ENCODE measurements around the gene DOCK7. TPM values are rescaled to one million over a fixed set of nuclear protein-coding genes. Genes with fewer than 3 reads are reported as not detected.
"Not testable (repeated sequence)": the region's sequence is repeated elsewhere in the genome, so short reads cannot be mapped to it uniquely, and the experiment has no call there.

DOCK7 gene
- total RNA-seq, 3 donors from 2014 or later, result 35.7 to 60.7 (median 49.2) TPM

DNA sequence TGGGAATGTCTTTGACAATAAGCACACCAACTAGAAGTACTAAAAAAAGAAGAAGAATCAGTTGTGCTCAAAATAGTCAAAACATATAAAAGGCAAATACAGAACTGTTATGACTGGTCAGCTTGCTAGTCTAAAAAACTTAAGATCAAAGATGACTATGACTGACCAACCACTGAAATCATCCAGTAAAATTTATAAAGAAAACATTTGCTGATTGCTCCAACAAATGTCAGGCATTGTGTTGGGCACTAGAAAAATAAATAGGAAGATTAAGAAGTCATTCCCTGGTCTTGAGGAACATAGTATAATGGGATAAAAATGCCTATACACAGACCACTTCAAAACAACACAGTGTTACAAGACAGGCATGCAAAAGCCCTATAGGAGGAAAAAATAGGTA lies 100.2 kb downstream of the DOCK7 start:
- intact Hi-C loops (cut with DNase I; ENCODE audit: low total_unique reads), result no loop called here
- no peaks in the 10 kb centered on the region for H3K4me1 ChIP-seq

DNA sequence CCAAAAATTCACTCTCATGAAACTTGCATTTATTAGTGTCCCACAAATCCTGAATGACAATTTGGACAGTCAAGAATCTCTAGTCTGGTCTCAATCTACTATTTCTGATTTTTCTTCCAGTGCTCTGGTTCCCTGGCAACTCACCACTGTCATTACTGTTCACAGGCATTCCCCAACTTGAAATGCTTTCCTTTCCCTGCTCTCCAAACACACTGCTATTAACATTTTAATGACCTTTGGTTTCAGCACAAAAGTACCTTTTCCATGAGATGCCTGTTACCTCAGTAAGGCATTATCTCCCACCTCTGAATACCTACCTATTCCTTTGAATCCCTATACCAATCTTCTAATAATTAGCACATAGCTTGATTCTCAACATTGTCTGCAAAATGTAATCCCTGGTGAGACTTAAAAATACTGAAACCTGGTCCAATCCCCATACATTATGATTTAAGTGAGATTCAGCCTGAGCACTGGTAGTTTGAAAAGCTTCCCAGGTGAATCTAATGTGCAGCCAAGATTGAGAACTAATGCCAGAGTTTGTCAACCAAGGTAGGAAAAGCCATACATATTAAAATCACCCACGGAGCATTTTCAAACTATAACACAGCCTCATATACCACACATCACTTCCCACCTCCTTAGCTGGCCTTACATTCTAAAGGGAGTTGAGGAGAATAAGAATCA lies 102.6 kb downstream of the DOCK7 start:
- H3K9me3 ChIP-seq, result no peaks in the 10 kb centered on the region
- no peak overlapping the region for H3K27ac ChIP-seq
- no peak overlapping the region for H3K4me3 ChIP-seq
- DNase-seq (ENCODE audit: low spot score in 2 of 2), result no peak
- H3K36me3 ChIP-seq, result no peaks in the 10 kb centered on the region
- H3K4me1 ChIP-seq, result no peaks in the 10 kb centered on the region
- no peaks in the 10 kb centered on the region for H3K27me3 ChIP-seq
- no peak for TF ChIP-seq POLR2A (IDR thresholded peaks at IDR 0.05)
- no peak for TF ChIP-seq POLR2AphosphoS5 (IDR thresholded peaks at IDR 0.05)
- TF ChIP-seq, protein P1, sequence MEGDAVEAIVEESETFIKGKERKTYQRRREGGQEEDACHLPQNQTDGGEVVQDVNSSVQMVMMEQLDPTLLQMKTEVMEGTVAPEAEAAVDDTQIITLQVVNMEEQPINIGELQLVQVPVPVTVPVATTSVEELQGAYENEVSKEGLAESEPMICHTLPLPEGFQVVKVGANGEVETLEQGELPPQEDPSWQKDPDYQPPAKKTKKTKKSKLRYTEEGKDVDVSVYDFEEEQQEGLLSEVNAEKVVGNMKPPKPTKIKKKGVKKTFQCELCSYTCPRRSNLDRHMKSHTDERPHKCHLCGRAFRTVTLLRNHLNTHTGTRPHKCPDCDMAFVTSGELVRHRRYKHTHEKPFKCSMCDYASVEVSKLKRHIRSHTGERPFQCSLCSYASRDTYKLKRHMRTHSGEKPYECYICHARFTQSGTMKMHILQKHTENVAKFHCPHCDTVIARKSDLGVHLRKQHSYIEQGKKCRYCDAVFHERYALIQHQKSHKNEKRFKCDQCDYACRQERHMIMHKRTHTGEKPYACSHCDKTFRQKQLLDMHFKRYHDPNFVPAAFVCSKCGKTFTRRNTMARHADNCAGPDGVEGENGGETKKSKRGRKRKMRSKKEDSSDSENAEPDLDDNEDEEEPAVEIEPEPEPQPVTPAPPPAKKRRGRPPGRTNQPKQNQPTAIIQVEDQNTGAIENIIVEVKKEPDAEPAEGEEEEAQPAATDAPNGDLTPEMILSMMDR (IDR thresholded peaks at IDR 0.05), result no peak
- intact Hi-C loops (cut with DNase I; ENCODE audit: low total_unique reads), result no loop called here

More for the DNA sequence above, 100.2 kb downstream of the DOCK7 start:
- Histone ChIP-seq H3K9me3 (no peaks in the 10 kb centered on the region), H3K36me3 (no peaks in the 10 kb centered on the region), H3K27me3 (no peaks in the 10 kb centered on the region), H3K4me3 (no peak overlapping the region), H3K27ac (no peak overlapping the region)
- DNase-seq (ENCODE audit: low spot score in 2 of 2), result no peak
- TF ChIP-seq POLR2AphosphoS5 (IDR thresholded peaks at IDR 0.05) (no peak), POLR2A (IDR thresholded peaks at IDR 0.05) (no peak)
- TF ChIP-seq, protein P1 (IDR thresholded peaks at IDR 0.05), result no peak

DNA sequence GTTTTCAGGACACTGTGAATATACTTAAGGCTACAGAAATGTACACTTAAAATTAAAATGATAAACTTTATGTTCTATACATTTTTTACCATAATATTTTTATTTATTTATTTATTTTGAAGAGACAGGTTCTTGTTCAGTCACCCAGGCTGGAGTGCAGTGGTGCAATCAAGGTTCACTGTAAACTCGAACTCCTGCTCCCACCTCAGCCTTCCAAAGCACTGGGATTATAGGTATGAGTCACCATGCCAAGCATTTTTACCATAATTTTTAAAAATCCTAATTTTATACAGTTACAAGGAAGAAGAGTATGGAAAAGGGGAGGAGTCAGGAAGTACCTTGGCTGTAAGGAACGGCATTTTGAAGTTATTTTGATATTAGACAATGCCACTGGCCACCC lies 114.5 kb downstream of the DOCK7 start:
- no peaks in the 10 kb centered on the region for H3K27me3 ChIP-seq
- no peak for TF ChIP-seq POLR2A (IDR thresholded peaks at IDR 0.05)
- TF ChIP-seq POLR2AphosphoS5 (IDR thresholded peaks at IDR 0.05), result no peak
- TF ChIP-seq, protein P1 (IDR thresholded peaks at IDR 0.05), result no peak
- no peaks in the 10 kb centered on the region for H3K4me1 ChIP-seq
- H3K36me3 ChIP-seq, result no peaks in the 10 kb centered on the region
- intact Hi-C loops (cut with DNase I; ENCODE audit: low total_unique reads), result no loop called here
- H3K4me3 ChIP-seq, result no peak overlapping the region
- H3K9me3 ChIP-seq, result peaks cover 4 to 8% of the 10 kb centered on the region in 2 donors
- DNase-seq (ENCODE audit: low spot score in 2 of 2), result no peak
- no peak overlapping the region for H3K27ac ChIP-seq

DNA sequence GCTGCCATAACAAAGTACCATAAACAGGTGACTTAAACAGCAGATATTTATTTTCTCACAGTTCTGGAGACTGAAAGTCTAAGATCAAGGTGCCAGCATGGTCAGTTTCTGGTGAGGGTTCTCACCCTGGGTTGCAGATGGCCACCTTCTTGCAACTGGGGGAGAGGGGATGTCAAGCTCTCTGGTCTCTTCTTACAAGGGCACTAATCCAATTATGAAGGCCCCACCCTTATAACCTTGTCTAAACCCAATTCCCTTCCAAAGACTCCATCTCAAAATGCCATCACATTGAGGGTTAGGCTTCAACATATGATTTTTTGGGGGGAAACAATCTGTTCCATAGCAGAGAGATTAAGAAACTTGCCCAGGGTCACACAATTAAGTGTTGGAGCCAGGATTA lies 115.7 kb downstream of the DOCK7 start:
- peaks cover 4 to 8% of the 10 kb centered on the region in 2 donors for H3K9me3 ChIP-seq
- no peaks in the 10 kb centered on the region for H3K4me1 ChIP-seq
- no peak overlapping the region for H3K27ac ChIP-seq
- TF ChIP-seq POLR2AphosphoS5 (IDR thresholded peaks at IDR 0.05), result no peak
- TF ChIP-seq, protein P1 (IDR thresholded peaks at IDR 0.05), result no peak
- no peak for TF ChIP-seq POLR2A (IDR thresholded peaks at IDR 0.05)
- H3K36me3 ChIP-seq, result no peaks in the 10 kb centered on the region
- H3K27me3 ChIP-seq, result no peaks in the 10 kb centered on the region
- no peak overlapping the region for H3K4me3 ChIP-seq
- DNase-seq (ENCODE audit: low spot score in 2 of 2), result no peak
- intact Hi-C loops (cut with DNase I; ENCODE audit: low total_unique reads), result no loop called here

DNA sequence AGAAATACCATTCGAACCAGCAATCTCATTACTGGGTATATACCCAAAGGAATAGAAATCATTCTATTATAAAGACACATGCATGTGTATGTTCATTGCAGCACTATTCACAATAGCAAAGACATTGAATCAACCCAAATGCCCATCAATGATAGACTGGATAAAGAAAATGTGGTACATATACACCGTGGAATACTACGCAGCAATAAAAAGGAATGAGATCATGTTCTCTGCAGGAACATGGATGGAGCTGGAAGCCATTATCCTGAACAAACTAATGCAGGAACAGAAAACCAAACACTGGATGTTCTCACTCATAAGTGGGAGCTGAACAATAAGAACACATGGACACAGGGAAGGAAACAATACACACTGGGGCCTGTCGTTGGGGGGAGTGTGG lies 116.7 kb downstream of the DOCK7 start:
- H3K36me3 ChIP-seq; H3K27ac ChIP-seq; H3K27me3 ChIP-seq; H3K4me3 ChIP-seq; intact Hi-C loops (cut with DNase I; ENCODE audit: low total_unique reads); H3K9me3 ChIP-seq; H3K4me1 ChIP-seq; DNase-seq (ENCODE audit: low spot score in 2 of 2): not testable (repeated sequence)

DNA sequence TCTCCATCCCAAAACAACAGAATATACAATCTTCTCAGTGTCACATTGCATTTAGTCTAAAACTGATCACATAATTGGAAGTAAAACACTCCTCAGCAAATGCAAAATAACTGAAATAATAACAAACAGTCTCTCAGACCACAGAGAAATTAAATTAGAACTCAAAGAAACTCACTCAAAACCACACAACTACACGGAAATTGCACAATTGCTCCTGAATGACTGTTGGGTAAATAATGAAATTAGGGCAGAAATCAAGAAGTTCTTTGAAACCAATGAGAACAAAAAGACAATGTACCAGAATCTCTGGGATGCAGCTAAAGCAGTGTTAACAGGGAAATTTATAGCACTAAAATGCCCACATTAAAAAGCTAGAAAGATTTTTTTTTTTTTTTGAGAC lies 120.3 kb downstream of the DOCK7 start:
- H3K4me3 ChIP-seq; intact Hi-C loops (cut with DNase I; ENCODE audit: low total_unique reads); H3K27me3 ChIP-seq; DNase-seq (ENCODE audit: low spot score in 2 of 2); H3K4me1 ChIP-seq; H3K9me3 ChIP-seq; H3K27ac ChIP-seq; H3K36me3 ChIP-seq: not testable (repeated sequence)

DNA sequence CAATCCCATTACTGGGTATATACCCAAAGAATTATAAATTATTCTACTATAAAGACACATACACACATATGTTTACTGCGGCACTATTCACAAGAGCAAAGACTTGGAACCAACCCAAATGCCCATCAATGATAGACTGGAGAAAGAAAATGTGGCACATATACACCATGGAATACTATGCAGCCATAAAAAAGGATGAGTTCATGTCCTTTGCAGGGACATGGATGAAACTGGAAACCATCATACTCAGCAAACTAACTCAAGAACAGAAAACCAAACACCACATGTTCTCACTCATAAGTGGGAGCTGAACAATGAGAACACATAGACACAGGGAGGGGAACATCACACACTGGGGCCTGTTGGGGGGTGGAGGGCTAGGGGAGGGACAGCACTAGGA lies 121.0 kb downstream of the DOCK7 start:
- H3K4me1 ChIP-seq; DNase-seq (ENCODE audit: low spot score in 2 of 2); H3K4me3 ChIP-seq; intact Hi-C loops (cut with DNase I; ENCODE audit: low total_unique reads); H3K27ac ChIP-seq; H3K27me3 ChIP-seq; H3K36me3 ChIP-seq; H3K9me3 ChIP-seq: not testable (repeated sequence)

Data from breast epithelium (tissue), 4 donors.